ENCODE results near the gene GIPC2. TPM values are rescaled to one million over a fixed set of nuclear protein-coding genes. Genes with fewer than 3 reads are reported as not detected.
A peak's percentile ranks its signal among the peaks of the same experiment; 100 is the strongest.
"Not testable (repeated sequence)": the region's sequence is repeated elsewhere in the genome, so short reads cannot be mapped to it uniquely, and the experiment has no call there.

Gene GIPC2
- polyA plus RNA-seq, 3 donors = not detected

GRCh38 chr1:78113156-78113916, 67.6 kb downstream of the GIPC2 start:
- Histone ChIP-seq H3K79me2 (ENCODE audit: insufficient read depth, low read length) (no peaks in the 10 kb centered on the region), H4K20me1 (ENCODE audit: insufficient read depth, low read length) (no peaks in the 10 kb centered on the region), H3K4me1 (ENCODE audit: control insufficient read depth in 1 of 2, insufficient read depth in 2 of 2, low read length in 2 of 2) (no peaks in the 10 kb centered on the region), H3K27ac (ENCODE audit: low read depth in 1 of 2, low read length in 2 of 2) (no peak overlapping the region), H3K4me3 (replicated peaks in 1 of 3; ENCODE audit: low read depth in 2 of 3, low read length in 3 of 3) (no peak overlapping the region), H3K9ac (ENCODE audit: insufficient read depth, low read length, poor library complexity, severe bottlenecking) (no peak overlapping the region), H2AFZ (ENCODE audit: insufficient read depth, low read depth, low read length, poor library complexity, severe bottlenecking) (no peak overlapping the region), H3K4me2 (replicated peaks; ENCODE audit: extremely low read depth, low read length, poor library complexity, severe bottlenecking) (no peak overlapping the region), H3K36me3 (replicated peaks in 1 of 2; ENCODE audit: control insufficient read depth in 1 of 2, insufficient read depth in 2 of 2, low read length in 2 of 2) (no peaks in the 10 kb centered on the region), H3K27me3 (ENCODE audit: control insufficient read depth in 2 of 2, insufficient read depth in 2 of 2, low read length in 2 of 2) (no peaks in the 10 kb centered on the region), H3K9me3 (replicated peaks in 1 of 2; ENCODE audit: control insufficient read depth in 1 of 2, insufficient read depth in 1 of 2, low read length in 2 of 2) (no peaks in the 10 kb centered on the region)
- Mint-ChIP-seq H3K4me1 (no peaks in the 10 kb centered on the region), H3K9me3 (no peaks in the 10 kb centered on the region), H3K27me3 (ENCODE audit: low read depth in 3 of 3) (peaks cover 0 to 3% (median 0%) of the 10 kb centered on the region in 3 donors), H3K27ac (no peak overlapping the region), H3K36me3 (no peaks in the 10 kb centered on the region), H3K4me3 (no peak overlapping the region)
- intact Hi-C loops (cut with micrococcal nuclease) = no loop called here
- no peak for TF ChIP-seq CTCF (IDR thresholded peaks at IDR 0.05)
- DNase-seq = no peak
- 95% methylated on average over 5 of the region's 6 CpGs for WGBS (ENCODE audit: insufficient coverage)

GRCh38 chr1:78114034-78114956, 68.5 kb downstream of the GIPC2 start:
- H3K4me1 ChIP-seq (ENCODE audit: control insufficient read depth in 1 of 2, insufficient read depth in 2 of 2, low read length in 2 of 2) = no peaks in the 10 kb centered on the region
- WGBS (ENCODE audit: insufficient coverage) = 89% methylated on average over 7 of the region's 9 CpGs
- no peak overlapping the region for H2AFZ ChIP-seq (ENCODE audit: insufficient read depth, low read depth, low read length, poor library complexity, severe bottlenecking)
- no peak overlapping the region for H3K9ac ChIP-seq (ENCODE audit: insufficient read depth, low read length, poor library complexity, severe bottlenecking)
- no peak overlapping the region for H3K27ac ChIP-seq (ENCODE audit: low read depth in 1 of 2, low read length in 2 of 2)
- no peaks in the 10 kb centered on the region for H3K79me2 ChIP-seq (ENCODE audit: insufficient read depth, low read length)
- peak; percentile 81 for TF ChIP-seq CTCF (IDR thresholded peaks at IDR 0.05)
- no peak overlapping the region for H3K4me3 ChIP-seq (replicated peaks in 1 of 3; ENCODE audit: low read depth in 2 of 3, low read length in 3 of 3)
- no peaks in the 10 kb centered on the region for H3K9me3 ChIP-seq (replicated peaks in 1 of 2; ENCODE audit: control insufficient read depth in 1 of 2, insufficient read depth in 1 of 2, low read length in 2 of 2)
- no peaks in the 10 kb centered on the region for H4K20me1 ChIP-seq (ENCODE audit: insufficient read depth, low read length)
- Mint-ChIP-seq H3K36me3 (no peaks in the 10 kb centered on the region), H3K9me3 (no peaks in the 10 kb centered on the region), H3K27me3 (ENCODE audit: low read depth in 3 of 3) (peaks cover 0 to 3% (median 0%) of the 10 kb centered on the region in 3 donors), H3K27ac (no peak overlapping the region), H3K4me3 (no peak overlapping the region), H3K4me1 (no peaks in the 10 kb centered on the region)
- no peaks in the 10 kb centered on the region for H3K27me3 ChIP-seq (ENCODE audit: control insufficient read depth in 2 of 2, insufficient read depth in 2 of 2, low read length in 2 of 2)
- H3K4me2 ChIP-seq (replicated peaks; ENCODE audit: extremely low read depth, low read length, poor library complexity, severe bottlenecking) = no peak overlapping the region
- DNase-seq = peak; percentile 19 to 43 (median 23)
- intact Hi-C loops (cut with micrococcal nuclease) = no loop called here
- no peaks in the 10 kb centered on the region for H3K36me3 ChIP-seq (replicated peaks in 1 of 2; ENCODE audit: control insufficient read depth in 1 of 2, insufficient read depth in 2 of 2, low read length in 2 of 2)

GRCh38 chr1:78120485-78120884, 74.7 kb downstream of the GIPC2 start:
- H3K27me3 ChIP-seq (ENCODE audit: control insufficient read depth in 2 of 2, insufficient read depth in 2 of 2, low read length in 2 of 2); H3K9me3 Mint-ChIP-seq; H4K20me1 ChIP-seq (ENCODE audit: insufficient read depth, low read length); H3K27ac Mint-ChIP-seq; H3K27me3 Mint-ChIP-seq (ENCODE audit: low read depth in 3 of 3); H3K4me3 ChIP-seq (replicated peaks in 1 of 3; ENCODE audit: low read depth in 2 of 3, low read length in 3 of 3); H3K4me1 ChIP-seq (ENCODE audit: control insufficient read depth in 1 of 2, insufficient read depth in 2 of 2, low read length in 2 of 2); H3K36me3 Mint-ChIP-seq; H3K4me2 ChIP-seq (replicated peaks; ENCODE audit: extremely low read depth, low read length, poor library complexity, severe bottlenecking); H3K4me1 Mint-ChIP-seq; H3K27ac ChIP-seq (ENCODE audit: low read depth in 1 of 2, low read length in 2 of 2); DNase-seq; H3K9me3 ChIP-seq (replicated peaks in 1 of 2; ENCODE audit: control insufficient read depth in 1 of 2, insufficient read depth in 1 of 2, low read length in 2 of 2); intact Hi-C loops (cut with micrococcal nuclease); H3K79me2 ChIP-seq (ENCODE audit: insufficient read depth, low read length); H2AFZ ChIP-seq (ENCODE audit: insufficient read depth, low read depth, low read length, poor library complexity, severe bottlenecking); H3K4me3 Mint-ChIP-seq; H3K36me3 ChIP-seq (replicated peaks in 1 of 2; ENCODE audit: control insufficient read depth in 1 of 2, insufficient read depth in 2 of 2, low read length in 2 of 2); H3K9ac ChIP-seq (ENCODE audit: insufficient read depth, low read length, poor library complexity, severe bottlenecking): not testable (repeated sequence)
- WGBS (ENCODE audit: insufficient coverage) = 33% methylated on average over 1 of the region's 6 CpGs
